B cell (primary cell): ENCODE data around the gene KRT72.

Experiments used
- EZH2 ChIP-seq: IDR thresholded peaks from 2 replicates; pipeline ENCODE4 v1.6.1; 2012; ENCODE audit warnings: borderline replicate concordance, low read depth, mild to moderate bottlenecking, moderate library complexity, low read length; ENCODE audit not compliant: insufficient read depth, poor library complexity, severe bottlenecking
- TF ChIP-seq, protein P1 (sequence below): fragments of 200-600 bp; IDR thresholded peaks from one replicate; pipeline ENCODE4 v1.8.0; 2022; ENCODE audit warnings: antibody characterized with exemption, mild to moderate bottlenecking

DNA sequence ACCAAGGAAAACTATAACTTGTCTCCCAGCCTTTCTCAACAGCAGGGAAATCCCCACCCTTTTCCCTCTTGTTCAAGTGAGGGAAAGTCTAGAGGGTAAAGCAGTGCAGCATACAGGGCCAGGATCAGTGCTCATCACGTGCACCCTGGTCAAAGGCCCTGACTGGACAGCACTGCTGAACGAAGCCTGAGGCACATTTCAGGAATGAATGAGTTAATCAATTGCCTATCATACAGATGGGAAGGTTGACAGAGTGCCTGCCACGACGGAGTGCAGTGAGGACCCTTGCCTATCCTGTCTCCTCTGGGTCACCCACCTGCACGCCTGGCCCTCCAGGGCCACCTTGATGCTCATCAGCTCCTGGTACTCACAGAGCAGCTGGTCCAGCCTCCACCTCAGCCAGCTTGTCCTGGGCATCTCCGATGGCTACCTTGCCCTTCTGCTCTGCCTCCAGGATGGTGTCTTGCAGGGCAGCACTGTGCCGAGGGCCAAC is 28.8 kb upstream of the KRT72 start:
- TF ChIP-seq, protein P1, sequence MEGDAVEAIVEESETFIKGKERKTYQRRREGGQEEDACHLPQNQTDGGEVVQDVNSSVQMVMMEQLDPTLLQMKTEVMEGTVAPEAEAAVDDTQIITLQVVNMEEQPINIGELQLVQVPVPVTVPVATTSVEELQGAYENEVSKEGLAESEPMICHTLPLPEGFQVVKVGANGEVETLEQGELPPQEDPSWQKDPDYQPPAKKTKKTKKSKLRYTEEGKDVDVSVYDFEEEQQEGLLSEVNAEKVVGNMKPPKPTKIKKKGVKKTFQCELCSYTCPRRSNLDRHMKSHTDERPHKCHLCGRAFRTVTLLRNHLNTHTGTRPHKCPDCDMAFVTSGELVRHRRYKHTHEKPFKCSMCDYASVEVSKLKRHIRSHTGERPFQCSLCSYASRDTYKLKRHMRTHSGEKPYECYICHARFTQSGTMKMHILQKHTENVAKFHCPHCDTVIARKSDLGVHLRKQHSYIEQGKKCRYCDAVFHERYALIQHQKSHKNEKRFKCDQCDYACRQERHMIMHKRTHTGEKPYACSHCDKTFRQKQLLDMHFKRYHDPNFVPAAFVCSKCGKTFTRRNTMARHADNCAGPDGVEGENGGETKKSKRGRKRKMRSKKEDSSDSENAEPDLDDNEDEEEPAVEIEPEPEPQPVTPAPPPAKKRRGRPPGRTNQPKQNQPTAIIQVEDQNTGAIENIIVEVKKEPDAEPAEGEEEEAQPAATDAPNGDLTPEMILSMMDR: no peak
- no peak for TF ChIP-seq EZH2
